Measurements from ENCODE around the gene ST3GAL2.

Gene ST3GAL2

GRCh38 chr16:70441406-70441990 is 2.6 kb upstream of the ST3GAL2 start:
- no peak overlapping the region for H3K4me3 ChIP-seq (ENCODE audit: low read depth, low read length)
- H3K9me3 ChIP-seq: no peaks in the 10 kb centered on the region
- no peaks in the 10 kb centered on the region; the same call in 1 of the 2 replicates for H3K36me3 ChIP-seq
- TF ChIP-seq CTCF (IDR thresholded peaks at IDR 0.05; ENCODE audit: low read depth, low read length): no peak
- no peak for DNase-seq
- H3K27me3 ChIP-seq: no peaks in the 10 kb centered on the region
- H3K4me1 ChIP-seq: peaks cover 9% of the 10 kb centered on the region

- no peaks in the 10 kb centered on the region for H3K27me3 ChIP-seq
- H3K36me3 ChIP-seq: no peaks in the 10 kb centered on the region; the same call in 1 of the 2 replicates
- peaks cover 10% of the 10 kb centered on the region for H3K4me1 ChIP-seq
- H3K9me3 ChIP-seq: no peaks in the 10 kb centered on the region
- DNase-seq: no peak
- no peak for TF ChIP-seq CTCF (IDR thresholded peaks at IDR 0.05; ENCODE audit: low read depth, low read length)
- peak overlapping the region; percentile 72 for H3K4me3 ChIP-seq (ENCODE audit: low read depth, low read length)
These were observed 1.3 kb upstream of the ST3GAL2 start for GRCh38 chr16:70440009-70440692.

- Histone ChIP-seq H3K4me3 (ENCODE audit: low read depth, low read length) (peak overlapping the region; percentile 96), H3K9me3 (no peaks in the 10 kb centered on the region), H3K4me1 (peaks cover 20% of the 10 kb centered on the region), H3K27me3 (no peaks in the 10 kb centered on the region), H3K36me3 (peaks cover 9% of the 10 kb centered on the region)
- no peak for TF ChIP-seq CTCF (IDR thresholded peaks at IDR 0.05; ENCODE audit: low read depth, low read length)
- peak; percentile 50 for DNase-seq
These were observed 323 bp downstream of the ST3GAL2 start for GRCh38 chr16:70438585-70438968.

- TF ChIP-seq CTCF (IDR thresholded peaks at IDR 0.05; ENCODE audit: low read depth, low read length): no peak
- Histone ChIP-seq H3K36me3 (peaks cover 9% of the 10 kb centered on the region), H3K9me3 (no peaks in the 10 kb centered on the region), H3K4me3 (ENCODE audit: low read depth, low read length) (peak overlapping the region; percentile 96), H3K4me1 (peaks cover 24% of the 10 kb centered on the region), H3K27me3 (no peaks in the 10 kb centered on the region)
- DNase-seq: peak; percentile 32
These were observed 1.0 kb downstream of the ST3GAL2 start for GRCh38 chr16:70437582-70438557.

DNA sequence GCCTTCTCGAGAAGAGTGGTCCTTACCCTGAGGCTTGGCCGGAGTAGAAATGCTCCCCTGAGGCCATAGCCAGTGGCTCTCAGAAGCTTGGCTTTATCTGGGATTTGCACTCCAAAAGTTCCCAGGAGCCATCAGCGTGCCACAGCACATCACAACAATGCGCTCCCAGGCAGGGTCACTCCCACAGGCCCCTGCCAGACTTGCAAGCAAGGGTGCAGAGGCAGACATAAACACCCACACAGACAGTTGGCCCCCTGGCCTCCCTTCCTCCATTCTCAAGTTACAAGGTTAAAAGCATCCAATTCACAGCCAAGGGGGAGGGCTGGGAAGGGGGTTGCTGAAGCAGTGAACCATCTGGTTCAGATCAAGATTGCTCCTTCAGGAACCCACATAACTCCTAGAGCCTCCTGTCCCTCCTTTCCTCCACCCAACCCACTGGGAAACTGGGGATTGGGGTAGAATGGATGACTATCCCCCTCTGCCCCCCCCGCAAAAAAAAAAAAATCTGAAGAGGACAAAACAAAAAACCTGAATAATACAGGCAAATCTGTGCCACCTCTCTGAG is 1.8 kb downstream of the ST3GAL2 start:
- peak; percentile 81 for DNase-seq
- Histone ChIP-seq H3K4me3 (ENCODE audit: low read depth, low read length) (peak overlapping the region; percentile 96), H3K36me3 (peaks cover 9% of the 10 kb centered on the region), H3K27me3 (no peaks in the 10 kb centered on the region), H3K4me1 (peaks cover 28% of the 10 kb centered on the region), H3K9me3 (no peaks in the 10 kb centered on the region)
- no peak for TF ChIP-seq CTCF (IDR thresholded peaks at IDR 0.05; ENCODE audit: low read depth, low read length)
